HG03457 (cell line): Measurements from ENCODE around the gene PWWP2B.
A peak's percentile ranks its signal among the peaks of the same experiment; 100 is the strongest.

ENCODE experiments used
- ATAC-seq: cut with Tn5 transposase; IDR thresholded peaks from one replicate; pipeline ENCODE4 v1.9.1; 2021; ENCODE audit warnings: moderate number of reproducible peaks; ENCODE audit not compliant: unreplicated experiment

Gene PWWP2B

GRCh38 chr10:132416566-132417256 lies 19.7 kb downstream of the PWWP2B start:
- ATAC-seq, result no peak

DNA sequence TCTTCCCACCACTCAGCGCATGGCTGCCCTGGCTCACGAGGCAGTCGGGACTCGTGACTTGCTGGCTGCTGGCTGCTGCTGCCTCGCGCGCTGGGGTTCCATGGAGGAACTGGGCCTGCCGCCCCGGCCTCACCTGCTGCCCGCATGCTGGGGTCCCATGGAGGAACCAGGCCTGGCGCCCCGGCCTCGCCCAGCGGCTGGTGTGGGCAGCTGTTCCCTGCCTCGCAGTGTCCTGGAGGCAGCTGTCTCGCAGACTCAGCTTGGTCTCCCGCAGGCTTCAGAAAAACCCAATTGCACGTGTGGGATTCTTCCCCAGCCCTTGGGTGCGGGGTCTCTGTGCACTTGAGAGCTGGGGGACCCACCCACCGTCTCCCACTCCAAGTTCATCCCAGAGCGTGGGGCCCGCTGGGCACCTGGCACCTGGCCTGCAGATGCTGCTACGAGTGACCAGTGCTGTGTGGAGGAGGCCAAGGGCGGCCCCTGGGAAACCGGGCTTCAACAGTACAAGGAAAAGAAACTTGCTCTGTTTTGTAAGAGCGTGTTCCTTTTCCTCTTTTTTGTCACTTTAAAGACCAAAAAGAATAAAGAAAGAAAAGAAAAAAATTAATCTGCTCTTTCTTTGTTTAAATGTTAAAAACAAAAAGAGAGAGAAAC lies 20.4 kb downstream of the PWWP2B start:
- no peak for ATAC-seq

GRCh38 chr10:132417957-132418441 lies 21.0 kb downstream of the PWWP2B start:
- ATAC-seq, result no peak

DNA sequence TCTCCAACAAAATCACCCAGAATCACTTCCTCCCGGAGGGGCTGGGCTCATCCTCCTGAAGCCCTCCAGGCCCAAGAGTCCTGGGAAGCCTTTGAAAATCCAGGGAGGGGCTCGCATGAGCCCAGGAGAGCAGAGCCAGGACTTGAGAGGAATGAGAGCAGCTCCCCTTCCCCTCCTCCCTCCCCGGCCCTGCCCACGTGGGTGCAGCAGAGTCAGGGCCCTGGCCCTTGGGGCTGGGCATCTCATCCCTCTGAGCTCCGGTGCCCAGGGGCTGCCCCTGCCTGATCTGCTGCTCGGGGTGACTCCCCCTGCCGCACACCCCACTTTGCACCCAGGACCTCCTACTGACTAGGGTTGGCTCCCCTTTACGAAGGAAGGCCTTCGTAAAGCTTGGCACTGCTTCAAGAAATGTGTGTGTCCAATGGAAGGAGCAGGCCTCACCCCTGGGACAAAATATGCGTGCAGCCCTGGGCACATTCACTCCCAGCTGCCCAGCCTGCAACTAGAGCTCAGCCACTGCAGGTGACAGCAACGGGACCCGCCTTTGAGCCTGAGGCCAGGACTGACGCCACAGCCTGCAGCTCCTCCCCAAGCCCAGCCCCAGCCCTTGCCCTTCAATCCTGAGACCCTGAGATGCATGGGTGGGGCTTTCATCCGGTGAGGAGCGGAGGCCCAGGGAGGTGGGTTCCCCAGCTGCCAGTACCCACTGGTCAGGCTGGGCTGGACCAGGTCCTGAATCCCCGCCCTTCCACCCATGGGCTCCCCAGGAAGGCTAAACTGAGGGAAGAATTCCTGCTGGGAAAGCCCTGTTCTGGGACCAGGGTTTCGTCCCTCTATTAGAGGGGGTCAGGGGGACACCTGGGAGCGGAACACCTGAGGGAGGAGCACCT lies 21.8 kb downstream of the PWWP2B start:
- ATAC-seq, result no peak

DNA sequence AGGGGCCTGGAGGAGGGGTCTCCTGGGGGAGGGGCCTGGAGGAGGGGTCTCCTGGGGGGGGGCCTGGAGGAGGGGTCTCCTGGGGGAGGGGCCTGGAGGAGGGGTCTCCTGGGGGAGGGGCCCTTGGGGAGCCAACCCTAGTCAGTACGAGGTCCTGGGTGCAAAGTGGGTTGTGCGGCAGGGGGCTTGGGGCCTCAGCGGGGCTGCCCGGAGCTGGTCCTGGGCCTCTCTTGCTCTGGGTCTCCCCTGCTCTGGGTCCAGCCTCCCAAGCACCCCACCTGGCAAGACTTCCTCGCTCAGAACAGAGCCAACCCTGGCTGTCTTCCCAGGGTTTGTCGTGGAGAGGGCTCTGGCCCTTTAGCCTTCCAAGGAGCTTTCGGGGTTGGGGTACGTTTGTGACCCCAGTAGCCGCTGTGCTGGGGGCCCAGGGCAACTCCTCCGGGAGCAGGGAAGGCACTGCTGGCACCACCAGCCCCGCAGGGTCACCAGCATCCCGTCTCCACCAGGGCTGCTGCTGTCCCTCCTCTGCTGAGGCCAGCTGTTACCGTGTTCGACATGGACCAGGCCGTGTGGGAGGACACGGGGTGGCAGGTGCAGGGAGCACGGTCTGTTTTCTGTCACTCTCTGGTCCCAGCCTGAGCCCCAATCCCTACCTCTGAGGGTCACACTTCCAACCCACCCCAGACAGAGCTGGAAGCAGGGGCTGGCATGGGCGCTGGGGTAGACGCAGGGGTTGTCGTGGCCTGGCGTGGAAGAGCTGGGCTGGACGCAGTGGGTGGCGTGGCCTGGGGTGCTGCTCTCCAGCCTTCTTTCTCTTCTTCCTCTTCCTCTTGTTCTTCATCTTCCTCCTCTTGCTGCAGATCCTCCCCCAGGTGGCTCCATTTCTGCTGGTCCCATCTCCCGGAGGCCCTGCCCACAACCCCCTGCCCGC lies 22.8 kb downstream of the PWWP2B start:
- no peak for ATAC-seq

GRCh38 chr10:132420469-132420980 lies 23.5 kb downstream of the PWWP2B start:
- ATAC-seq, result no peak

DNA sequence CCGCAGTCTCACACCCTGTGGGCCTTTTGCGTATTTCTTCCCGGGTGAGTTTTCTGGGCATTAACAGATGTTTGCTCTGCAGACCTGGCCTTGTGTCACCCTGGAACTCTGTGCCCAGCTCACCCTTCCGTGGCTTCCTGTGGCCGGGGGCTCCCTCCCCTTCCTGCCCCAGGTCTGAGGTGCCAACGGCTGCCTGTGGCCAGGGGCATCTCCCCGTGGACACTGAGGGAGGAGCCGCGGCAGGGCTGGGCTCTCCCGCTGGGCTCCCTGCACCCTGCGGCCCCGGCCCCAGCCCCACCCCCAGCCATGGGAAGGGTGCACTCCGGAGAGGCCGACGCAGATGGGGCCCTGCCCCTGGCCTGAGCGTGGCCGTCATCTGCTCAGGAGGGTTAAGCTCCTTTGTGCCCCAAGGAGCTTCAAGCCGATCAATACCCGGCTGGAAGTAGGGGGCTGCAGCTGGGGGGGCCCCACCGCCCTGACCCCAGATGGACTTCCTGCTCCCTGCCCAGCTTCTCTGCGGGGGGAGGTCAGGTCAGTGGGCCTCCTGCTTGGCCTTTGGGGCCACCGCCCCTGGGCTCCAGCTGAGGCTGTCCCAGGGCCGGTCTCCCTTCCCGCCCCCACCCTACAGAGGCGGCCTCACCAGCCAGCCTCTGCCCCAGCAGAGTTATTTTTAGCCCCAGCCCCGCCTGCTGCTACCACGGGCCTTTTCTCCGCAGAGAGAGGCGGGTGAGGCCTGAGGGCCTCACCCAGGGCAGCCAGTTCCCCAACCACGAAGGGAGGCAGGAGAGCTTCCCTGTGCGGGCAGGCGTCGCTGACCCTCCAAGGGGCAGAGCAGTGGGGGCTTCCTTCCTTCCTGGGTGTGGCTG lies 24.2 kb downstream of the PWWP2B start:
- ATAC-seq, result no peak

- peak; percentile 41 for ATAC-seq
These were observed 25.1 kb downstream of the PWWP2B start for GRCh38 chr10:132421847-132422751.

- ATAC-seq, result no peak
These were observed 26.2 kb downstream of the PWWP2B start for GRCh38 chr10:132422903-132423825.

DNA sequence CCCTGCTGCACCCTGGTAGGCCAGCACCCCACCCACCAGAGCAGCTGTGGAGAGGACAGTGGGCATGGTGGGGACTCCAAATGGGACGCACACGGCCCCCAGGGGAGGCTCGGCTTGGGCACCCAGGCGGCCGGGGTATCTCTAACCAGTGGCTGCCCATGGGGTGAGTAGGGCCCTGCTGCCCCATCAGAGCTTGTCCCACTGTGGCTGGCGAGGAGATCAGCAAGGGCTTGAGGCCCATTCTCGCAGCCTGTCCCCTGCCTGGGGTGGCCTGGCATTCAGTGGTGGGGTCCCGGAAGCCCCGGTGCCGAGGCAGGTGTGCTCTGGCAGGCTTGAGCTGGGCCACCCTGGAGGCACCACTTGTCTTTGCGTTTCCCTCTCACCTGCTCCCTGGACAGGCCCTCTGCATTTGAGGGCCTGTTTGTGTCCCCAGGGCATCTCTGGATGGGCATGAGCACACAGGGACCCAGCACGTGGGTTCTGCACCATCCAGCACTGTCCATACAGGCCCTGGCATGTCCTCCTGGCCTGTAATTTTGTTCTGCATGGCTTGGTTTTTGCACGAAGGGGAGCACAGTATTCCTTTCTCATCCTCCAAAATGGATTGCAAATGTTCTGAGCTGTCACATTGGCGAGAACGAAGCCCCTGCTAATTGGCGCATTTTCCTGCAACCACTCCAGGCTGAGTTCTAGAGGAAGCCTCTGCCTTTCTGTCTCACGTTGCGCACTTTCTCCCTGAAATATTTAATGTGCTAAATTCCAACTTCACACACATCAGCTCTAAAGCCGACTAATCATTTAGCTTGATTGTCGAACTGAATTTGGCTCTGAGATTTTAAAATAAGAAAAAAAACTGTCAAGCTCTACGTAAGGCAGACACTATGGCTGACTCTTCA lies 27.2 kb downstream of the PWWP2B start:
- ATAC-seq, result no peak

DNA sequence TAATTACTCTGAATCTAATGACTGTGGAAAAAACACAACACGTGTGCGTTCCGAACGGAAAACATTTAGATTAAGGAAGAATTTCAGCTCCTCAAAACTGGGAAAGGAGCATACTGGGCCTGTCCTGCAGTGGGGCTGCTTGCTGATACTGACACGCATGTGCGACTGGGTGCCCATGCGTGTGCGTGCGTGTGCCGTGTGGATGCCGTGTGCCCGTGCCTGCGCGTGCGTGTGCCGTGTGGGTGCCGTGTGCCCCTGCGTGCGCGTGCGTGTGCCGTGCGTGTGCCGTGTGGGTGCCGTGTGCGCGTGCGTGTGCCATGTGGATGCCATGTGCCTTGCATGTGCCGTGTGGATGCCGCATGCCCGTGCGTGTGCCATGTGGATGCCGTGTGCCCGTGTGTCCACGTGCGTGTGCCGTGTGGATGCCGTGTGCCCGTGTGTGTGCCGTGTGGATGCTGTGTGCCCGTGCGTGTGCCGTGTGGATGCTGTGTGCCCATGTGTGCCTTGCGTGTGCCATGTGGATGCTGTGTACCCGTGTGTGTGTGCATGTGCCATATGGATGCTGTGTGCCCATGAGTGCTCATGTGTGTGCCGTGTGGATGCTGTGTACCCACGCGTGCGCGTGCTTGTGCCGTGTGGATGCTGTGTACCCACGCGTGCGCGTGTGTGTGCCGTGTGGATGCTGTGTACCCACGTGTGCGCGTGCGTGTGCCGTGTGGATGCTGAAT lies 28.2 kb downstream of the PWWP2B start:
- ATAC-seq, result no peak

DNA sequence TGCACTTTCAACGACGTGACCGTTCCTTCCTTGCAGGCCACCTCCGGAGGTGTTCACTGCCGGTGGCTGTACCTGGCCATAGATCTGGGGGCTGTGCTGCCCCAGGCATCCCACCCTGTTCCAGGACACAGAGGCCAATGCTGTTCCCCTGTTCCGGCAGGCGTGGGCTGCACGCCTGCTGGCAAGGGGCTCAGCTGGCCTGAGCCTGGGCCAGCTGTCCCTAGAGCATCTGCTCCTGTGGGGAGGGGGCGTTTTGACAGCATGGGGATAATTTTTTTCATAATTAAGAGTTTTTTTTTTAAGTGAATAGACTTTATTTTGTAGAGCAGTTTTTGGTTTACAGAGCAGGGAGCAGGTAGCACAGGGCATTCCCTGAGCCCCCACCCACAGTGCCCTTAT lies 28.8 kb downstream of the PWWP2B start:
- no peak for ATAC-seq

DNA sequence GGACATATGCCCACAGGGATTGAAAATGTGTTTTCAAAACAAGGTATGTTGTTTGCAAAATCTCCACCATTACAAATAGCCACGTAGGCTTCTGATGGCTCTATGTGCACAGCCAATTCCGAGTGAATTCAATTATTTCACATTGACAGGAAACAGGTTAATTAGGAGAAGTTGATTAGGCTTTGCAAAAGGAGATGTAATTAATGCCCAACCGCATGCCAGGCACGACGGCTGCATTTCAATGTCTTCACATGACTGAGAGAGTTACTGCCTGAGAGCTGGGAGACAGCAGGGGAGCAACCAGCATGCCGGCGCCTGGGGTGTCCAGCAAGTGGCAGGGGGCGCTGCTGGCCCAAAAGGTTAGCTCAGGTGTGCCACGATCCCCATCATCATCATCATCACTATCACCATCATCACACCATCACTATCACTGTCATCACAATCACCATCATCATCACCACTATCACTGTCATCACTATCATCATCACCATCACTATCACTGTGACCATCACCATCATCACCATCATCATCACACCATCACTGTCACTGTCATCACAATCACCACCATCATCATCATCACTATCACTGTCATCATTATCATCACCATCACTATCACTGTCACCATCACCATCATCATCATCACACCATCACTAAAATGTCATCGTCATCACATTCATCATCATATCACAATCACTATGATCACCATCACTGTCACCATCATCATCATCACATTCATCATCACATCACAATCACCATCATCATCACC lies 30.2 kb downstream of the PWWP2B start:
- no peak for ATAC-seq

GRCh38 chr10:132427939-132428367 lies 31.0 kb downstream of the PWWP2B start:
- no peak for ATAC-seq

DNA sequence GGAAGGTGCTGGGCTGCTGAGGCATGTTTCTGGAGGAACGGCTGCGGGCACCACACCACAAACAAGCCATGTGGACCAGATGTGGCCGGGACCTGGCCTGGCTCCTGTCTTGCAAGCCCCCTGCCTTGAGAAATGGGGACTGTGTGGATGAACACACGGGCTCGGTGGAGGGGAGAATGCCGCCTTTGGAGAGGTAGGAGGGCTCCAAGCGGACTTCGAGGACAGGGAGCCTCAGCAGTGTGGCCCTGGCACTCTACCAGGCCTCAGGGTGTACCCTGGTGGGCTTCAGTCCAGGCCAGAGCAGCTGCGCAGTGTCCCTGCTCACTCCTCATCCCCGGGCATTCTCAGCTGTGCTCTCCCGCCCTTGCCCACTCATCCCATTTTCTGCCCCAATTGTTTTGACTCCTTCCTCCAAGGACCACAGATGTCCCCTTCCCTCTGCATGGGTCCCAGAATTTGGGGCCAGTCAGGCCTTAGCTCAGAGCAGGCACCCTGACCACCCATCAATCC lies 31.5 kb downstream of the PWWP2B start:
- ATAC-seq, result no peak
